CD4-positive, alpha-beta T cell treated with Interleukin-1 beta for 1 hour (primary cell): ENCODE results near the gene SPIRE2.
"Not testable (repeated sequence)": the region's sequence is repeated elsewhere in the genome, so short reads cannot be mapped to it uniquely, and the experiment has no call there.

Experiments used
- DNase-seq, 2 donors: peaks; one replicate each; pipeline ENCODE4 v3.0.0-alpha.2; 2020 to 2022

The SPIRE2 gene, protein sequence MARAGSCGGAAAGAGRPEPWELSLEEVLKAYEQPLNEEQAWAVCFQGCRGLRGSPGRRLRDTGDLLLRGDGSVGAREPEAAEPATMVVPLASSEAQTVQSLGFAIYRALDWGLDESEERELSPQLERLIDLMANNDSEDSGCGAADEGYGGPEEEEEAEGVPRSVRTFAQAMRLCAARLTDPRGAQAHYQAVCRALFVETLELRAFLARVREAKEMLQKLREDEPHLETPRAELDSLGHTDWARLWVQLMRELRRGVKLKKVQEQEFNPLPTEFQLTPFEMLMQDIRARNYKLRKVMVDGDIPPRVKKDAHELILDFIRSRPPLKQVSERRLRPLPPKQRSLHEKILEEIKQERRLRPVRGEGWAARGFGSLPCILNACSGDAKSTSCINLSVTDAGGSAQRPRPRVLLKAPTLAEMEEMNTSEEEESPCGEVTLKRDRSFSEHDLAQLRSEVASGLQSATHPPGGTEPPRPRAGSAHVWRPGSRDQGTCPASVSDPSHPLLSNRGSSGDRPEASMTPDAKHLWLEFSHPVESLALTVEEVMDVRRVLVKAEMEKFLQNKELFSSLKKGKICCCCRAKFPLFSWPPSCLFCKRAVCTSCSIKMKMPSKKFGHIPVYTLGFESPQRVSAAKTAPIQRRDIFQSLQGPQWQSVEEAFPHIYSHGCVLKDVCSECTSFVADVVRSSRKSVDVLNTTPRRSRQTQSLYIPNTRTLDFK

DNA sequence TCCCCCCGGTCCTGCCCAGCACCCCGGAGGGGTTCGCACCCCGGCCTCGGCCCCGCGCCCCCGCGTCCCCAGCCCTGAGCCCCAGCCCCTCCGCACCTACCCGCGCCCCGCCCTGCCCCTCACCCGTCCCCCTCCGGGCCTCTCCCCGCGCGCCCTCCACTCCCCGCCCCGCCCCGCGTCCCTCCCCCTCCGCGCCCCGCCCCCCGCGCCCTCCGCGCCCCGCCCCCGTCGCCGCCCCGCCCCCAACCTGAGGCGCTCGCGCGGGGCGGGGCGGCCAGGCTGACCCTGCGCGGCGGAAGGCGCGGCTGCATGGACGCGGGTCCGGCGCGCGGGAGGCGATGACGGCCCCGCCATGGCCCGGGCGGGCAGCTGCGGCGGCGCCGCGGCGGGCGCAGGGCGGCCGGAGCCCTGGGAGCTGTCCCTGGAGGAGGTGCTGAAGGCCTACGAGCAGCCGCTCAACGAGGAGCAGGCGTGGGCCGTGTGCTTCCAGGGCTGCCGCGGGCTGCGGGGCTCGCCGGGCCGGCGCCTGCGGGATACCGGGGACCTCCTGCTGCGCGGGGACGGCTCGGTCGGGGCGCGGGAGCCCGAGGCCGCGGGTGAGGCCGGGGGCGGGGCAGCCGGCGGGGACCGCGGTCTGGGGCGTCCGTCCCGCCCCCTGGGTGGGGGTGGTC is at the start of gene SPIRE2:
TSS of gene SPIRE2 (plus strand) at position 277 of the 671 bp plus-strand sequence. CDS start at position 353, 76 bp downstream.
- peak; percentile 73 to 77 for DNase-seq

DNA sequence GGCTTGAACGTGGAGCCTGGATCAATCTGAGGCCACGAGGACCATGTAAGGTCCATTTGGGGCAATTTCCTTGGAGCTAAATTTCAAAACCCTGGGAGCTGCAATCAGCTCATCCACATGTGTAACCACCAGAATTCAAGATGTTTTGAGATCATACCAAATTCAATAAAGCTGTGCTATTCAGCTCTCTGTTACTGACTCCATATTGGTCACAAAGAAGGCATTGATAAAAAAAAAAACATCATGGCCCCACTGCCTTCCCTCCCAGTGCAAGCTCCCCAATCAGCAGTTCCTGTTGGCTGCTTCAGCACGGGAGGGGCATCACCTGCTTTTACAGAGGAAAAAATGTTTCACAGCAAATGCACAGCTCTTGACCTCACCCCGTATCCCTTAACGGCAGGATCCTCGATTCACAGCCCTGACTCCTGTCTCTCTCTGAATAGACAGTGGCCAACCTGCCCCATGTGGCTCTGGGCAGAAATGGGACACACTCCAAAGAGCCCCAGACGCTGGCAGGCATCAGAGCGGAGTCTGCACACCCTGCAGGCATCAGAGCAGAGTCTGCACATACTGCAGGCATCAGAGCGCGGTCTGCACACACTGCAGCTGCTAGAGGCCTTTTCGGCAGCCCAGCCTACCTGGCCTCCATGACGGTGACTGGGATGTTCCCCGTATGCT is 48.9 kb upstream of the SPIRE2 start:
- no peak for DNase-seq

DNA sequence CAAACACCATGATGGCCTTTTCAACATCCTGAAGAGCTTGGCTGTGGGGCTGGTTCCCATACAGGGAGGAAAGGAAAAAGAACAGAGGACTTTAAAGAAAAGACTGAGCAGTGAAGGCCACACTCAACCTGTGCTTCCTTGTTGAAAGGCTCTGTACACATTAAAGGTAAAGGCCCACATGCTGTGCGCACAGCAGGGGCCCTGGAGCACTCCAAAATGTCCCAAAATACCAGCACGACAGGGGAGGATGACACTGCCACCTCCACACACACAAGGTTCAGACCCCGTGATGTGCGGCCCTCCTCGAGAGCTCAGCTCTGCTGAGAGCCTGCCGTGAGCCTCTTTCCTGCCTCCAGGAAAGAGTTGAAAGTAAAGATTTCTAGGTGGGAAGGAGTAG is 48.4 kb upstream of the SPIRE2 start:
- no peak for DNase-seq

- no peak for DNase-seq
Observed at GRCh38 chr16:89782489-89782888, 45.8 kb upstream of the SPIRE2 start.

DNA sequence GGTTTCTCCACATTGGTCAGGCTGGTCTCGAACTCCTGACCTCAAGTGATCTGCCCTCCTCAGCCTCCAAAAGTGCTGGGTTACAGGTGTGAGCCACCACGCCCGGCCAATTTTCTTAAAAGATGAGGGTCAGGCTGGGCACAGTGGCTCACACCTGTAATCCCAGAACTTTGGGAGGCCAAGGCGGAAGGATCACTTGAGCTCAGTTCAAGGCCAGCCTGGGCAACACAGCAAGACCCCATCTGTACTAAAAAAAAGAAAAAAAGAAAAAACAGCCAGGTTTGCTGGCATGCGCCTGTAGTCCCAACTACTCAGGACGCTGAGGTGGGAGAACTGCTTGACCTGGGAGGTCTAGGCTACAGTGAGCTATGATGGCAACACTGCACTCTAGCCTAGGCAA is 44.3 kb upstream of the SPIRE2 start:
- not testable (repeated sequence) for DNase-seq

DNA sequence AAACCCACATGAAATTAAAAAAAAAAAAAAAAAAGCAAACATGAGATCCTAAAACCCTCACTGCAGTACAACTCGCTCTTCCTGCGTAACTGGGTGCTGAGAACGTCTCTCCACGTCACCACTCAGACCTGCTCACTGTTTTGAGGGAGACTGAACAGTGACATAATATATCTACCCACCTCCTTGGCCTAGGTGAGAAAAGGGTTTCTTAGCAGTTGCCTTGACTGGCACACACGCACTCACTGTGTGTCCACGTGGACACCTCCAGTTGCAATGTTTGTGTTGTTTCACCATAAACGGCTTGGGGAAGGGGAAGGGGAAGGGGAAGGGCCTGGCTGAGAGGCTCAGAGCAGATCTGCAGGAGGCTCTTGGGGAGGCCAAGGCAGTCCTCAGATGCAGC is 43.9 kb upstream of the SPIRE2 start:
- DNase-seq = peak; percentile 38 to 41

DNA sequence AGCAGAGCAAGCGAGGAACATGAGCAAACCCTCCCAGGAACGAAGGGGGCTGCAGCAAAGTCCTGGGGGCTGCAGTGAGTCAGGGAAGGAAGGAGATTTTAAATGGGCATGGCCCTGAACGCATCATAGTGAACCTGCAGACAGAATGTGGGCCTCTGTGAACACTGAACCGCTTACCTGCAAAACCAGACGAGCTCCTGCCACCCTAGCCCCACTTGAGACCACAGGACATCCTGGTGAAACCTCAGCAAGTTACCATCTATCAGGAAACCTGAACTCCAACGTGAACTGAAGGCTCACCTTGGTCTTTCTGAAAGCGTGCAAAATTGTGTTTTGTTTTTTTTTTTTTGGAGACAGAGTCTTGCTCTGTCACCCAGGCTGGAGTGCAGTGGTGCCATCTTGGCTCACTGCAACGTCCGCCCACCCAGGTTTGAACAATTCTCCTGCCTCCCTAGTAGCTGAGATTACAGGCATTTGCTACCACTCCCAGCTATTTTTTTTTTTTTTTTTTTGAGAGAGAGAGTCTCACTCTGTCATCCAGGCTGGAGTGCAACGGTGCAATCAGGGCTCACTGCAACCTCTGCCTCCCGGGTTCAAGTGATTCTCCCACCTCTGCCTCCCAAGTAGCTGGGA is 42.6 kb upstream of the SPIRE2 start:
- DNase-seq = peak; percentile 47 to 60

GRCh38 chr16:89786474-89787364 is 41.6 kb upstream of the SPIRE2 start:
- no peak for DNase-seq

GRCh38 chr16:89787365-89787805 is 40.9 kb upstream of the SPIRE2 start:
- no peak for DNase-seq

DNA sequence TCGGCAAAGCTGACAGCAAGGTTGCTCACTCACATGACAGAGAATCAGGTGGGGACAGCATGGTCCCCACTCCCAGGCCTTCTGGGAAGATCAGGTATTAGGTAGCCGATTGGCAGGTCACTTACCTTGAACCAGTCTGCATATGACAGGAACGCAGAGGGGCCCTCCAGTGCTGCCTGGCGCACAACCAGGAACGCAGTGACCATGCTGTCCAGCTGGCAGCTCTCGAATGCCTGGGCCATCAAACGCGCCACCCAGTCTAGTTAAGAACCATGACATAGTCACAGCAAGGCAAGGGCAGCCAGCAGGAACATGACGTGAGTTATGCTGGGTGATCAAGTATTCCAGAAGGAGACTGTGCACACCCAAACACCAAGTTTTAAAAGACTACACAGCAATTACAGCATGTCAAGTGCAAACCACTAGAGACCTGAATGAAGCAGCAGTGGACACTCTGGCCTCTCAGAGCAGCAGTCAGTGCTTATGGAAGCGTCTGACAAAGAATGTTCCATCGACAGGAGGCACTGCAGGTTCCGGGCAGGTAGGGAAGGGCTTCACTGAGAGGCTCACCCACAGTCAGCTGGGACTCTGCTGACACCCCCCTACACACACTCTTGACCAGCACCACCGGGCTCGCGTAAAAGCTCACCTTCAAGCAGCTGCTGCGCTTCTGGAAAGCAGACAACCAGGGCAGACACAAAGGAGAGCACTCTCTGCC is 36.8 kb upstream of the SPIRE2 start:
- no peak for DNase-seq

DNA sequence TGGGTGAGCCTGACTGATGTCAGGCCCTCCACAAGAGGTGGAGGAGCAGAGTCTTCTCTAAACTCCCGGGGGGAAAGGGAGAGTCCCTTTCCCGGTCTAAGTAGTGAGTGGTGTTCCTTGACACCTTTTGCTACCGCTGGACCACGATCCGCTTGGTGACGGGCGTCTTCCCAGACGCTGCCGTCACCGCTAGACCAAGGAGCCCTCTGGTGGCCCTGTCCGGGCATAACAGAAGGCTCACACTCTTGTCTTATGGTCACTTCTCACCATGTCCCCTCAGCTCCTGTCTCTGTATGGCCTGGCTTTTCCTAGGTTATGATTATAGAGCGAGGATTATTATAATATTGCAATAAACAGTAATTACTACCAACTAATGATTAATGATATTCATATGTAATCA is 35.2 kb upstream of the SPIRE2 start:
- peak; percentile 70 to 74 for DNase-seq

DNA sequence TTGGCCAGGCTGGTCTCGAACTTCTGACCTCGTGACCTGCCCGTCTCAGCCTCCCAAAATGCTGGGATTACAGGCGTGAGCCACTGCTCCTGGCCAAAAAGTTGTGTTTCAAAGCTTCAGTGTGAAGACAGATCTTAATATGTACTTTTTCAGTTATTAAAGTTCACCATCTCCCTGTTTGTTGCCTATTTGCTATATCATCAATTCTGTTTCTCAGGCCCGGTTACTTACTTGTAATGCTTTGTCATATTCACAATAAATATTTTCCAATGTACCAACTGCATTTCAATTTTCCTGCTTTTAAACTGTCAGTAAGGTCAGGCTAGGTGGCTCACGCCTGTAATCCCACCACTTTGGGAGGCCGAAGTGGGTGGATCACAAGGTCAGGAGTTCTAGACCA is 34.3 kb upstream of the SPIRE2 start:
- DNase-seq = no peak

DNA sequence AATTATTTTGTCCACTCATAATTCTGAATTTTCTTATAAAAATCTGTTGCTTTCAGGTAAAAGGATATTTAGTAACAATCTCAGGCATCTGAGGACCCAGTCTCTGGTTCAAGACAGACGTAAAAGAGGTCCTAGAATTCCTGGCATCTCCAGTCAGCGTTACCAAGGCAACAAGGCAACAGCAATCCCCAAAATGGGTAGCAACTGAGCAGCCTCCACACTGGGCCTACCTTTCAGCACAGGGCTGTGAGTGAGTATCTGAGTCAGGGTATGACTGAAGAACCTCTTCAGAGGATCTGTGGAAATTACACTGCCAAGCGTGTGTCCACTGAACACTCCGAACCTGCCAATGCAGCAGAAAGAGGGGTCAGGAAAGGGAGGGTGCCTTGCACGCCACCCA is 32.6 kb upstream of the SPIRE2 start:
- DNase-seq = no peak

DNA sequence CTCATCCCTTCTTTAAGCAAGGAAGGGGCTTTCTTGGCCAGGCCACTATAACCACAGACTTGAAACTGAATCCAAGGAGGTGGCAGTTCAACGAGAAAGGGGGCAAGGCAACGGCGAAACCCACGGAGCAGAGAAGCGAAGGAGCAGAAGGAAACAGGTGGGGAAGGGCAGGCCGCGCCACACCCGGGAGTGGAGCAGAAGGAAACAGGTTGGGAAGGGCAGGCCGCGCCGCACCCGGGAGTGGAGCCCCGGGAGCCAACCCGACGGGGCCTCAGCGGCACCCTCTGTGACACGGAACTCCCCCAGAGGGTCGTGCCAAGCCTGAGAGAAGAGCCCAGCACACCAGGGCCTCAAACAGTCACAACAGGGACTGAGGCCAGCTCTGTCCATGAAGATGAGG is 32.2 kb upstream of the SPIRE2 start:
- no peak for DNase-seq

DNA sequence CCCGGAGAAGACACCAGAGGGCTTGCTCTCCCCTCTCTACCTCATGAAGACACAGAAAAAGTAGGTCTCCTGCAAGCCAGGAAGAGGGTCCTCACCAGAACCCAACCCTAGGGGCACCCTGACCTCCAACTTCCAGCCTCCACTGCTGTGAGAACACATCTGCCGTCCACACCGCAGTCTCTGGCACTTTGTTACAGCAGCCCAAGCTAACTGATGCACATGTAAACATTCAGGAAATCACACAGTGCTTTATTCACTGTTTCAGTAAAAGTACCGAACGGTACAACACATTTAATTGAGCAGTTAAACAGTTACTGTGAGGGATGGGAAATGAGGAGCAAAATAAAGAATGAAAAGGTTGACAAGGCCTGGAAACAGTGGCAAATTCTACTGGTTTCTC is 30.1 kb upstream of the SPIRE2 start:
- DNase-seq = no peak

DNA sequence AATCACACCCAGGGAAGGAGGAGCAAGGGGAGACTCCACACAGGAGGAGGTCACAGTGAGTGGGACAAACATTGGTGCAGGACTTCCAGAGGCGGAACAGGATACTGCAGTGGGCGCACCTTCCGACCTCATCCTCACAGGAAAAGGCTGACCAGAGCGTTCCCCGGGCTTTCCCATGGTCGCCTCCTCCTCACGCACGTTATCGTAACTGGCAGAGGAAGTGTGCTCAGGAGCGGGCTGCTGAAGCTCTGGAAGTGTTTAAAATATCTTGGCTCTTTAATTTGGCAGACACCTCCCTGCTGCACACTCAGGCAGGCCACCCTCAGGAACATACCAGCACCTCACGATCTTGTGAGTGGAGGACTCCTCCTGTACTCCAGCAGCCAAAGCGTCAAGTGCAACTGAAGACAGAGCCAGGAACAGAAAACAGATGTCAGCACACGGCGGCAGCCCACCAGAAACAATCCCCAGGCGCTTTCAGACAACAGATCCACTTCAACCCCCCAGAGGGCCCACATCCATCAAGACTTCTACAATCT is 29.4 kb upstream of the SPIRE2 start:
- no peak for DNase-seq

GRCh38 chr16:89801800-89802199 is 26.5 kb upstream of the SPIRE2 start:
- no peak for DNase-seq

DNA sequence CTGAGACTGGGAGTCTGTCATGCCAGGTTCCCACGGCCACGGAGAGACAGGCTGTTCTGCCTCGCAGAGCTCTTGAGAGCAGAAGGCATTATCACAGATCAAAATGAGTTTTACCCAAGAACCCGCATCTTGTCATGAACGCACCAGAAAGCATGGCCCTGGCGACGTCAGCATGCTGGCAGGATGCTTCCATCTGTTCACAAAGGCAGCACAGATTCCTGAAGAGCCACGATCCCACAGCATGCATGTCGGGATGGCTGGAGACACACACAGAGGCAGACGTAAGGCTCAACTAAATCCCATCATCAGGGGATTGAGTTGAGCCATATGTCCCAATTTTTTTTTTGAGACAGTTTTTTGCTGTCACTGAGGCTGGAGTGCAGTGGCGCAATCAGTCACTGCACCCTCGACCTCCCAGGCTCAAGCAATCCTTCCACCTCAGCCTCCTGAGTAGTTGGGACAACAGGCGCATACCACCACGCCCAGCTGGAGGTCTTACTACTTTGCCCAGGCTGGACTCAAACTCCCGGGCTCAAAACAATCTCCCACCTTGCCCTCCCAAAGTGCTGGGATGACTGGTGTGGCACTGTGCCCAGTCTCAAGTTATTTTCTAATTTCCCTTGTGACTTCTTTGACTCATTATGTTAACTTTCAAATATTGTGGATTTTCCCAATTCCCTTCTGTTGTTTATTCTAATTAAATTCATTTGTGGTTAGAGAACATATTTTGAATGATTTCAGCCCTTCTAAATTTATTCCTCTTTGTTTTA is 23.0 kb upstream of the SPIRE2 start:
- DNase-seq = no peak

GRCh38 chr16:89806589-89807193 is 21.6 kb upstream of the SPIRE2 start:
- DNase-seq = not testable (repeated sequence)
